MM.1S (cell line): ENCODE results near the gene DCAF6.

Experiments used
- DNase-seq: peaks from one replicate; pipeline ENCODE4 v3.0.0-alpha.2; 2015
- H2AFZ ChIP-seq: fragments of 300-600 bp; sonication (generic); 2 replicates; pipeline ENCODE4 v1.6.0; 2016; ENCODE audit warnings: antibody characterized with exemption, low read length
- H3F3A ChIP-seq: fragments of 300-600 bp; sonication (generic); 2 replicates; pipeline ENCODE4 v1.6.1; 2016; ENCODE audit warnings: mild to moderate bottlenecking, antibody characterized with exemption, low read length, moderate library complexity, mixed read lengths; ENCODE audit not compliant: insufficient read depth
- H3K27ac ChIP-seq: fragments of 300-600 bp; sonication (generic); 2 replicates; pipeline ENCODE4 v1.5.1; 2016; ENCODE audit warnings: mild to moderate bottlenecking, low read length
- H3K27me3 ChIP-seq: fragments of 300-600 bp; sonication (generic); replicated peaks from 2 replicates; pipeline ENCODE4 v1.6.0; 2016; ENCODE audit warnings: low read length; ENCODE audit not compliant: insufficient read depth
- H3K36me3 ChIP-seq: fragments of 300-600 bp; sonication (generic); replicated peaks from 2 replicates; pipeline ENCODE4 v1.6.1; 2016; ENCODE audit warnings: mild to moderate bottlenecking, low read length, mixed read lengths; ENCODE audit not compliant: insufficient read depth
- H3K4me1 ChIP-seq: fragments of 300-600 bp; sonication (generic); 2 replicates; pipeline ENCODE4 v1.6.1; 2016; ENCODE audit warnings: low read length, mixed read lengths
- H3K4me2 ChIP-seq: fragments of 300-600 bp; sonication (generic); 2 replicates; pipeline ENCODE4 v1.6.0; 2016; ENCODE audit warnings: low read depth, low read length
- H3K4me3 ChIP-seq: fragments of 300-600 bp; sonication (generic); 2 replicates; pipeline ENCODE4 v1.5.1; 2016; ENCODE audit warnings: low read length, mixed read lengths
- H3K79me2 ChIP-seq: fragments of 300-600 bp; sonication (generic); 2 replicates; pipeline ENCODE4 v1.6.1; 2016; ENCODE audit warnings: mixed run types, low read length, mixed read lengths
- H3K9ac ChIP-seq: fragments of 300-600 bp; sonication (generic); 2 replicates; pipeline ENCODE4 v1.6.1; 2016; ENCODE audit warnings: low read length, mixed read lengths
- H3K9me2 ChIP-seq: fragments of 300-600 bp; sonication (generic); replicated peaks from 2 replicates; pipeline ENCODE4 v1.6.1; 2016; ENCODE audit warnings: mild to moderate bottlenecking, low read length, mixed read lengths; ENCODE audit not compliant: insufficient read depth
- H3K9me3 ChIP-seq: fragments of 300-600 bp; sonication (generic); replicated peaks from 2 replicates; pipeline ENCODE4 v1.6.1; 2016; ENCODE audit warnings: mild to moderate bottlenecking, low read length, mixed read lengths; ENCODE audit not compliant: insufficient read depth
- H4K20me1 ChIP-seq: fragments of 300-600 bp; sonication (generic); 2 replicates; pipeline ENCODE4 v1.6.1; 2016; ENCODE audit warnings: mild to moderate bottlenecking, low read length, moderate library complexity, mixed read lengths; ENCODE audit not compliant: insufficient read depth
- CTCF ChIP-seq: fragments of 300-600 bp; sonication (generic); IDR thresholded peaks from 2 replicates; pipeline ENCODE4 v1.5.1; 2016; ENCODE audit warnings: antibody characterized with exemption, low read length, mixed read lengths
- EZH2 ChIP-seq: fragments of 300-600 bp; sonication (generic); optimal IDR thresholded peaks from 2 replicates; pipeline ENCODE3; 2017; ENCODE audit warnings: low read depth, mild to moderate bottlenecking, antibody characterized with exemption, low read length, mixed read lengths
- EZH2phosphoT487 ChIP-seq: fragments of 300-600 bp; sonication (generic); IDR thresholded peaks from 2 replicates; pipeline ENCODE4 v1.6.1; 2018; ENCODE audit warnings: antibody characterized with exemption, low read length

DCAF6 gene

GRCh38 chr1:168102487-168102886 lies 166.0 kb downstream of the DCAF6 start:
- no peaks in the 10 kb centered on the region for H3K9me3 ChIP-seq
- H3K9me2 ChIP-seq = no peaks in the 10 kb centered on the region
- no peak overlapping the region for H2AFZ ChIP-seq
- H3K36me3 ChIP-seq = no peaks in the 10 kb centered on the region
- no peak for DNase-seq
- no peak overlapping the region for H3K4me2 ChIP-seq
- no peaks in the 10 kb centered on the region for H3K79me2 ChIP-seq
- H4K20me1 ChIP-seq = no peaks in the 10 kb centered on the region
- no peaks in the 10 kb centered on the region for H3F3A ChIP-seq
- no peak overlapping the region for H3K9ac ChIP-seq
- H3K27me3 ChIP-seq = no peaks in the 10 kb centered on the region
- TF ChIP-seq EZH2phosphoT487 (no peak), EZH2 (no peak), CTCF (no peak)
- H3K4me1 ChIP-seq = no peaks in the 10 kb centered on the region
- H3K4me3 ChIP-seq = no peak overlapping the region
- H3K27ac ChIP-seq = no peak overlapping the region

GRCh38 chr1:168104535-168104934 lies 168.1 kb downstream of the DCAF6 start:
- Histone ChIP-seq H3K27me3 (no peaks in the 10 kb centered on the region), H2AFZ (no peak overlapping the region), H3K79me2 (no peaks in the 10 kb centered on the region), H3K9me2 (no peaks in the 10 kb centered on the region), H3K9me3 (no peaks in the 10 kb centered on the region), H3K36me3 (no peaks in the 10 kb centered on the region), H3K4me3 (no peak overlapping the region), H3K4me1 (no peaks in the 10 kb centered on the region), H4K20me1 (no peaks in the 10 kb centered on the region), H3K9ac (no peak overlapping the region), H3K4me2 (no peak overlapping the region), H3K27ac (no peak overlapping the region), H3F3A (no peaks in the 10 kb centered on the region)
- TF ChIP-seq CTCF = no peak
- no peak for DNase-seq

- H3K36me3 ChIP-seq = no peaks in the 10 kb centered on the region
- no peak overlapping the region for H3K9ac ChIP-seq
- H3K27ac ChIP-seq = no peak overlapping the region
- H3K27me3 ChIP-seq = no peaks in the 10 kb centered on the region
- no peak overlapping the region for H2AFZ ChIP-seq
- H3K9me3 ChIP-seq = no peaks in the 10 kb centered on the region
- no peak overlapping the region for H3K4me2 ChIP-seq
- no peaks in the 10 kb centered on the region for H3K4me1 ChIP-seq
- H3K4me3 ChIP-seq = no peak overlapping the region
- DNase-seq = no peak
- H3F3A ChIP-seq = no peaks in the 10 kb centered on the region
- TF ChIP-seq EZH2phosphoT487 = no peak
- no peak for TF ChIP-seq EZH2
- no peak for TF ChIP-seq CTCF
- no peaks in the 10 kb centered on the region for H3K79me2 ChIP-seq
- no peaks in the 10 kb centered on the region for H4K20me1 ChIP-seq
- no peaks in the 10 kb centered on the region for H3K9me2 ChIP-seq
Observed at GRCh38 chr1:168105846-168106245, 169.4 kb downstream of the DCAF6 start.

- Histone ChIP-seq H3K27ac (no peak overlapping the region), H3K4me2 (no peak overlapping the region), H3K36me3 (no peaks in the 10 kb centered on the region)
Observed at GRCh38 chr1:168106274-168106673, 169.8 kb downstream of the DCAF6 start.

More at GRCh38 chr1:168106274-168106673, 169.8 kb downstream of the DCAF6 start:
- Histone ChIP-seq H3K9me3 (no peaks in the 10 kb centered on the region), H3K9ac (no peak overlapping the region), H4K20me1 (no peaks in the 10 kb centered on the region), H3K79me2 (no peaks in the 10 kb centered on the region), H3K4me3 (no peak overlapping the region), H3F3A (no peaks in the 10 kb centered on the region), H3K9me2 (no peaks in the 10 kb centered on the region), H3K4me1 (no peaks in the 10 kb centered on the region), H2AFZ (no peak overlapping the region), H3K27me3 (no peaks in the 10 kb centered on the region)
- TF ChIP-seq CTCF (no peak), EZH2phosphoT487 (no peak), EZH2 (no peak)
- no peak for DNase-seq
